ENCODE results near the gene GATA3. TPM values are rescaled to one million over a fixed set of nuclear protein-coding genes. Genes with fewer than 3 reads are reported as not detected.
A peak's percentile ranks its signal among the peaks of the same experiment; 100 is the strongest.

GATA3 gene
- polyA plus RNA-seq, 6 donors from 2014 or later = 0.12 to 0.26 (median 0.14) TPM; not detected in 3

GRCh38 chr10:8049865-8050555 lies 4.5 kb upstream of the GATA3 start:
- peaks cover 0 to 10% (median 5%) of the 10 kb centered on the region in 7 donors for H3K9me3 Mint-ChIP-seq
- ATAC-seq (ENCODE audit: low read depth in 2 of 2) (no peak), DNase-seq (no peak)
- peak overlapping the region in 2 of 6 donors; percentile 31 to 58 for H3K27ac Mint-ChIP-seq
- peaks cover 0 to 6% of the 10 kb centered on the region in 2 donors for H3K36me3 Mint-ChIP-seq
- peak overlapping the region; percentile 41 to 84 (median 52) for H3K4me3 Mint-ChIP-seq
- H3K27me3 Mint-ChIP-seq = peaks cover 53 to 82% (median 73%) of the 10 kb centered on the region in 3 donors
- H3K4me1 Mint-ChIP-seq = peaks cover 49 to 80% (median 52%) of the 10 kb centered on the region in 3 donors

DNA sequence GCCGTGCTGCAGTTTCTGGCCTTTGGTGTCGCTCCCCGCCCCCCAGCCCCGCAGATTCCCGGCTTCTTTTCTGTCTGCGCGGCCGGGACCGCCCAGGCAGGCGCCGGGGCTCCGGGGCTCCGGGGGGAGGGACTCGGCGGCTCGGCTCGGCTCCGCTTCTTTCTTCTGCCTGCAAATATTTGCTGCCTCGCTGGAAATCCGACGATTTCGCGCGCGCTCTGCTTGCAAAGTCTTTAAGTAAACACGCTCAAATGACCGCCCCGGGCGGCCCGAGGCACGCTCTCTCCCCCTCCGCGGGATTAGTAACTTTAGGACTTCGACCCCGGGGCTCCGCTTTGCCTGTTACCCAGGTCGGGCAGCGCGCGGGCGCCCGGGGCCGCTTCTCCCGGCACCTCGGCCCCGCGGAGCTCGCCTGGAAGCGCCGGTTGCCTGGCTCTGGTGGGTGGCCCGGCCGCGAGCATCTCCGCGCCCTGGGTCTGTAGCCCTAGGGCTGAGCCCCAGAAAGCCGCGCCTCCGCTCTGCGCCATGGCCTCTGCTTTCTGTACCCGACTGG lies 3.9 kb upstream of the GATA3 start:
- H3K36me3 Mint-ChIP-seq = peaks cover 0 to 6% of the 10 kb centered on the region in 2 donors
- H3K9me3 Mint-ChIP-seq = peaks cover 0 to 10% (median 5%) of the 10 kb centered on the region in 7 donors
- DNase-seq (no peak), ATAC-seq (ENCODE audit: low read depth in 2 of 2) (no peak)
- H3K4me1 Mint-ChIP-seq = peaks cover 45 to 78% (median 49%) of the 10 kb centered on the region in 3 donors
- H3K27me3 Mint-ChIP-seq = peaks cover 47 to 83% (median 71%) of the 10 kb centered on the region in 3 donors
- peak overlapping the region in 4 of 6 donors; percentile 31 to 70 (median 54) for H3K27ac Mint-ChIP-seq
- peak overlapping the region; percentile 41 to 87 (median 78) for H3K4me3 Mint-ChIP-seq

DNA sequence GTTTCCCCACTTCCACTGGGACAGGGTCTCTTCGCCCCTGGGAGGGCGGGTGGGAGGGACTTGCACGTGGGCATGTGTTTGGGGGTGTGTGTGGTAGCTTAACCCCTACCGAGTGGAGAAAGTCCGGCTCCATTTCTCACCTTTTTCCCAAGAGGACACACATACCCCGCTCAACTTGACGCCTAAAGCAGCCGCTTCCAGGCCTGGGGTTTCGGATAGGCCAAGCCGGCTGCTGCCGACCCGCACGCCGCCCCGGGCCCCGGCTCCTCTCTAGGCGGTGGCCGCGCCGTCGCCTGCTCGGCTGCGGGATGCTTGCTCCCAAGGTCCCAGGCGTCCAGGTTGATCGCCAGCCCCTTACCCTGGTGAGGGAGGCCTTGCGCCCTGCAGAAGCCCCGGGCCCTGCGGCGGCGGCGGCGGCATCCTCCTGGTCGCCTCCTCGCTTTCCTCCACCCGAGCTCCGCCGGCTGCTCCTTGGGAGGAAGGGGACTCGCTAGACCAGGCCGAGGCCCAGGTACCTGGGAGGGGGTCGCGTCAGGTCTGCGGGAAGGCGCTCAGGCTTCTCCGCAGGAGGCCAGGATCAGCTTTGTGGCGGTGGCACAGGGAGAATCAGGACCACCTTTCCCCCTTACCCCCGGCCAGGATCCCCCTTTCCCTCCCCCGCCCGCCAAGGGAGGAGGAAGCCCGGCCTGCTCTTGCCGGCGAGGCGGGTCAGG lies 3.2 kb upstream of the GATA3 start:
- Mint-ChIP-seq H3K27me3 (peaks cover 42 to 78% (median 66%) of the 10 kb centered on the region in 3 donors), H3K4me1 (peaks cover 43 to 73% (median 43%) of the 10 kb centered on the region in 3 donors), H3K27ac (no peak overlapping the region), H3K36me3 (peaks cover 0 to 6% of the 10 kb centered on the region in 2 donors), H3K9me3 (peaks cover 0 to 10% (median 5%) of the 10 kb centered on the region in 7 donors), H3K4me3 (peak overlapping the region in 5 of 8 donors; percentile 29 to 83 (median 47))
- DNase-seq (no peak), ATAC-seq (ENCODE audit: low read depth in 2 of 2) (no peak)

- Mint-ChIP-seq H3K9me3 (peaks cover 0 to 10% (median 5%) of the 10 kb centered on the region in 7 donors), H3K36me3 (peaks cover 5 to 6% of the 10 kb centered on the region in 2 donors), H3K27ac (peak overlapping the region in 3 of 6 donors; percentile 64 to 98 (median 92)), H3K27me3 (peaks cover 42 to 78% (median 66%) of the 10 kb centered on the region in 3 donors), H3K4me1 (peaks cover 45 to 73% (median 46%) of the 10 kb centered on the region in 3 donors), H3K4me3 (peak overlapping the region in 7 of 8 donors; percentile 22 to 86 (median 77))
- DNase-seq = no peak
- ATAC-seq (ENCODE audit: low read depth in 2 of 2) = no peak
Measured at GRCh38 chr10:8051851-8052257, 2.6 kb upstream of the GATA3 start.

DNA sequence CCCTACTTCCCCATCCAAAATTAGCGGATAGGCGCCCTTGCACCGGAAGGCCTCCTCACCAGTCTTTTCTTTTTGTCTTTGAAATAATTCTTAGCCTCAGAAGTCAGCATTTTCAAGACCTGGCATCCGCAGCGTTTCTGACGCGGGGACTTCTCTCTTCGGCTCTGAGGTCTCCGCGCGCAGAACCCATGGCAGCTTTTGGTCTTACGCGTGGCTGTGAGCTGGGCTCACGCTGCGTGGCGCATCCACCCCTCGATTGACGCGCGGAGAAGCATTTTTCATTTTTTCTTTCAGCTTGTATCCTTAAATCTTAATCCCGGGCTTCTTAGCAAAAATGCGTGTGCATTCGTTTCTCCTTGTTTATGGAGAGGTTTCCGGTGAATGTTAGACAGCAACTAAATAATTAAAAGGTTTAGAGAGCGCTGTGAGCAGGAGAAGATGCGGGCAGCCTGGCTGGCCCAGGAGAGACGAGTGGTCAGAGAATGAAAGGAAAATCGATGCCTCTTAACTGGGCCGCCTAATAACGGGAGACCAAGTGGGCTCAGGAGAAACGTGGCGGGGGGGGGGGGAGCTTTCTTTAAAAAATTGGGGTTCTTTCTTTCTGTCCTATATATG lies 2.0 kb upstream of the GATA3 start:
- peak overlapping the region in 5 of 6 donors; percentile 64 to 98 (median 81) for H3K27ac Mint-ChIP-seq
- peaks cover 42 to 78% (median 66%) of the 10 kb centered on the region in 3 donors for H3K27me3 Mint-ChIP-seq
- H3K4me1 Mint-ChIP-seq = peaks cover 49 to 72% (median 49%) of the 10 kb centered on the region in 3 donors
- DNase-seq (no peak), ATAC-seq (ENCODE audit: low read depth in 2 of 2) (no peak)
- peaks cover 6 to 9% of the 10 kb centered on the region in 2 donors for H3K36me3 Mint-ChIP-seq
- H3K9me3 Mint-ChIP-seq = peaks cover 0 to 9% (median 6%) of the 10 kb centered on the region in 7 donors
- peak overlapping the region; percentile 51 to 86 (median 75) for H3K4me3 Mint-ChIP-seq

DNA sequence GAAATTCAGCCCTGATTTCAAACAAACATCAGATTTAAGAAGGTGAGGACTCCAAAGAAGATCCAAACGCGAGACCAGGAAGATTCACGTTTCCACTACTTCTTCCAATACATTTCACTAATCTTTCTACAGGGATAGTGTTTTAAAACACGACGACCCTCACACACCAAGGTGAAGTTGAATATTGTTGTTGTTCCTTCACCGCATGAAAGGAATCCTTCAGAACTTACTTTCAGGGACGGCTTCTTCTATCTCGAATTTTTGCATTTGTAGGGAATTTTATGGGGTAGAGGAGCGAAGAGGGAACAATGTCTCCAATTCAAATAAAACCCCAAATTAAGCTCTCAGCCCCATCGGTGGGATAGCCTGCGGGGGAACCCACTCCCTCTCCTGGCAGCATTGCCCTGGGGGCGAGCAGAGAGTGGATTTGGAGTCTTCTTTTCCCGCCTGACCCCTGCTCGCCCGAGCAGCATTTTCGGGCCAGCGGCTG lies 1.5 kb upstream of the GATA3 start:
- ATAC-seq (ENCODE audit: low read depth in 2 of 2) (no peak), DNase-seq (no peak)
- Mint-ChIP-seq H3K9me3 (peaks cover 0 to 9% (median 6%) of the 10 kb centered on the region in 7 donors), H3K4me1 (peaks cover 49 to 70% (median 52%) of the 10 kb centered on the region in 3 donors), H3K36me3 (peaks cover 6 to 9% of the 10 kb centered on the region in 2 donors), H3K4me3 (peak overlapping the region; percentile 6 to 86 (median 63)), H3K27ac (peak overlapping the region in 4 of 6 donors; percentile 64 to 98 (median 86)), H3K27me3 (peaks cover 41 to 78% (median 66%) of the 10 kb centered on the region in 3 donors)

DNA sequence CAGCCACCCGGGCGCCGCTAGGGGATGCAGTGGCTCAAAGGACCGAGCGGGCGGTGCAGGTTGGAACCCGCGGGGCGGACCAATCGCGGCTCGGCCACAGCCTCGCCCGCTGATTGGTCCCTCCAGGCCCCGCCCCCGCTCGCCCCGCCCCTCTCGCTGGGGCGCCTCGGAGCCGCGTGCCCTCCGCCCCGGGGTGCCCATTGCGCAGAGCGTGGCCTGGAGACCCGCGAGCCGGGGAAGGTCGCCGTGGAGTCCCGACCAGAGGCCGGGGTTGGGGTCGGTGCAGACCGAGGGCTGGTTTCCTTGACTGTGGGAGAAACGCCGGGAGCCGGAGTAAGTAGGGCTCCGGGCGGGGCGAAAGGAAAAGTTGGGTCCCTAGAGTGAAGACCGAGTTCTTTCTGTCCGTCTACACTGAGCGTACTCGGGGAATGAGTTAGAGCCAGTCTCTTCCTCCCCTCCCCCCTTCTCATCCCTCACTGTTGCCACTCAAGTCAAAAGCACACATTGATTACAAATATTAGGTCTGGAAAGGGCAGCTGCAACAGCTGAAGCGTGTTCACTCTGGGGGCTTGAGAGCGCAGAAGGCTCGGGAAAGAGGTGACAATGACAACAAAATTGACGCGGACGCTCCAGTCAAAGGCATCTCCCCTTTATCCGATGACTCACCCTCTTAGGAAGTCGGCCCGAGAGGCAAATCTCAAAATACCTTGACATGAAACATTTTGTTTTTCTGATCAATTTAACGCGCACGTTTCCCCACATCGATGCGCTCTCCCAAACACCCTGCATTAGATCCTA lies 843 bp upstream of the GATA3 start:
- DNase-seq (peak; percentile 46), ATAC-seq (ENCODE audit: low read depth in 2 of 2) (peak; percentile 45)
- H3K36me3 Mint-ChIP-seq = peaks cover 6 to 9% of the 10 kb centered on the region in 2 donors
- peaks cover 0 to 9% (median 6%) of the 10 kb centered on the region in 7 donors for H3K9me3 Mint-ChIP-seq
- H3K4me1 Mint-ChIP-seq = peaks cover 47 to 66% (median 49%) of the 10 kb centered on the region in 3 donors
- peak overlapping the region in 5 of 6 donors; percentile 16 to 86 (median 53) for H3K27ac Mint-ChIP-seq
- peak overlapping the region; percentile 67 to 90 (median 86) for H3K4me3 Mint-ChIP-seq
- peaks cover 40 to 78% (median 62%) of the 10 kb centered on the region in 3 donors for H3K27me3 Mint-ChIP-seq

- DNase-seq (no peak), ATAC-seq (ENCODE audit: low read depth in 2 of 2) (no peak)
- H3K27me3 Mint-ChIP-seq = peaks cover 43 to 78% (median 62%) of the 10 kb centered on the region in 3 donors
- H3K4me1 Mint-ChIP-seq = peaks cover 42 to 64% (median 46%) of the 10 kb centered on the region in 3 donors
- H3K27ac Mint-ChIP-seq = peak overlapping the region in 5 of 6 donors; percentile 16 to 86 (median 53)
- peaks cover 6 to 9% of the 10 kb centered on the region in 2 donors for H3K36me3 Mint-ChIP-seq
- H3K4me3 Mint-ChIP-seq = peak overlapping the region; percentile 67 to 90 (median 85)
- H3K9me3 Mint-ChIP-seq = peaks cover 0 to 9% (median 6%) of the 10 kb centered on the region in 7 donors
Measured at GRCh38 chr10:8054244-8054493, 319 bp upstream of the GATA3 start.

- ATAC-seq (ENCODE audit: low read depth in 2 of 2) (peak; percentile 19 to 22), DNase-seq (no peak)
- Mint-ChIP-seq H3K9me3 (peaks cover 0 to 9% (median 6%) of the 10 kb centered on the region in 7 donors), H3K36me3 (peaks cover 6 to 9% of the 10 kb centered on the region in 2 donors), H3K27ac (peak overlapping the region in 3 of 6 donors; percentile 71 to 88 (median 83)), H3K4me1 (peaks cover 45 to 67% (median 59%) of the 10 kb centered on the region in 3 donors), H3K27me3 (peaks cover 58 to 84% (median 76%) of the 10 kb centered on the region in 3 donors), H3K4me3 (peak overlapping the region; percentile 70 to 90 (median 82))
Measured at GRCh38 chr10:8055420-8056349, 1.2 kb downstream of the GATA3 start.

- no peak for ATAC-seq (ENCODE audit: low read depth in 2 of 2)
- Mint-ChIP-seq H3K4me1 (peaks cover 49 to 69% (median 66%) of the 10 kb centered on the region in 3 donors), H3K36me3 (peaks cover 6 to 9% of the 10 kb centered on the region in 2 donors), H3K27ac (peak overlapping the region in 4 of 6 donors; percentile 18 to 88 (median 82)), H3K9me3 (peaks cover 0 to 9% (median 6%) of the 10 kb centered on the region in 7 donors), H3K27me3 (peaks cover 65 to 89% (median 79%) of the 10 kb centered on the region in 3 donors), H3K4me3 (peak overlapping the region; percentile 69 to 89 (median 78))
- DNase-seq = no peak
Measured at GRCh38 chr10:8056378-8056777, 1.9 kb downstream of the GATA3 start.

DNA sequence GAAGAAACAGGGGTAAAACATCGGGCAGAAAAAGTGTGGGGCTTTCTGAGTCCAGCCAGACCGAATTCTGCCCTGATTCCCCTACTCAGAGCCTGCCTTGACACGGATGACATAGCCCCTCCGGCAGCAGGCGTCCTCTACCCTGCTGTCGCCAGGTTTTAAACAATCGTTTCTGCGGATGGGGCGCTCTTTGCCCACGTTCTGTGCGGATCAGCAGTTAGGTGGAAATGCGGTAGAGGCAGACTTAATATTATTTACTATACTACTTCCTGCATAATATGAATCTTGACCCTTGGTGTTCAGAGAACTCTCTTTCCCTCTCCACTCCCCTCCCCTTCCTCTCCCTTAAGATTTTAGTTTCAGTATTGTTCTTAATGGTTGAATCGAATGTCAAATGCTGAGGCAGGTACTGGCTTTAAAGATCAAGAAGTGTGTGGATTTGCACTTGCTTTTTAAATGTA lies 2.4 kb downstream of the GATA3 start:
- peaks cover 0 to 9% (median 6%) of the 10 kb centered on the region in 7 donors for H3K9me3 Mint-ChIP-seq
- peaks cover 48 to 68% (median 65%) of the 10 kb centered on the region in 3 donors for H3K4me1 Mint-ChIP-seq
- peaks cover 6 to 9% of the 10 kb centered on the region in 2 donors for H3K36me3 Mint-ChIP-seq
- peak overlapping the region; percentile 69 to 89 (median 78) for H3K4me3 Mint-ChIP-seq
- DNase-seq = no peak
- ATAC-seq (ENCODE audit: low read depth in 2 of 2) = no peak
- peak overlapping the region in 3 of 6 donors; percentile 18 to 85 (median 56) for H3K27ac Mint-ChIP-seq
- peaks cover 66 to 92% (median 81%) of the 10 kb centered on the region in 3 donors for H3K27me3 Mint-ChIP-seq

All from naive B cell (primary cell).